Left lung (tissue), 10 donors: ENCODE measurements around the gene FKBP9. TPM values are rescaled to one million over a fixed set of nuclear protein-coding genes. Genes with fewer than 3 reads are reported as not detected.

ENCODE experiments used
- ATAC-seq: fragments of 200-7000 bp; cut with Tn5 transposase; one replicate; pipeline ENCODE4 v1.9.1; 2020; ENCODE audit warnings: moderate library complexity
- DNase-seq, 4 donors: peaks; one replicate each; pipeline ENCODE4 v3.0.0-alpha.2; 2013 to 2020
- H3K27ac ChIP-seq, 2 donors: fragments of 200-600 bp; sonication (generic) in 1 of 2; one replicate each; pipeline versions ENCODE4 v1.5.0 to v1.8.0; 2020 to 2021
- H3K27me3 ChIP-seq, 2 donors: fragments of 200-600 bp; sonication (generic) in 1 of 2; one replicate each; pipeline versions ENCODE4 v1.5.0 to v1.8.0; 2020 to 2021
- H3K36me3 ChIP-seq, 2 donors: fragments of 200-600 bp; sonication (generic) in 1 of 2; one replicate each; pipeline versions ENCODE4 v1.5.0 to v1.8.0; 2020 to 2021
- H3K4me1 ChIP-seq, 2 donors: fragments of 200-600 bp; one replicate each; pipeline ENCODE4 v1.8.0; 2021
- H3K4me3 ChIP-seq, 2 donors: fragments of 200-600 bp; sonication (generic) in 1 of 2; one replicate each; pipeline versions ENCODE4 v1.5.0 to v1.8.0; 2020 to 2021; ENCODE audit warnings: mild to moderate bottlenecking in 1 of 2
- H3K9me3 ChIP-seq, 2 donors: fragments of 200-600 bp; sonication (generic) in 1 of 2; one replicate each; pipeline versions ENCODE4 v1.5.0 to v1.8.0; 2020 to 2021
- CTCF ChIP-seq, 2 donors: fragments of 200-600 bp; sonication (generic) in 1 of 2; IDR thresholded peaks; one replicate each; pipeline versions ENCODE4 v1.5.0 to v1.8.0; 2021; ENCODE audit warnings: antibody characterized with exemption in 2 of 2
- intact Hi-C, 2 donors: fragments of 100-400 bp; cut with DNase I; formaldehyde crosslinking; loops; one replicate each; pipeline versions ENCODE4 v1.11.2 to v1.14.2; 2022
- polyA plus RNA-seq, 6 donors: library from polyadenylated mRNA; unstranded; fragments of 120-200 nt; gene quantifications; one replicate each; pipeline ENCODE4 v1.2.1, GENCODE V29; 2013; ENCODE audit not compliant: insufficient read length in 6 of 6
- total RNA-seq, 2 donors: library from RNA; stranded (reverse); fragmentation: NEBNext Ultra II Directional; extraction: Animal tissue kit (Norgen Biotek cat#: 25700); gene quantifications; one replicate each; pipeline ENCODE4 v1.2.1, GENCODE V29; 2021
- donor health status: DM: no; HTN: yes; CAD: no.
- donor health status: DM: no; HTN: no; CAD: no.

The FKBP9 gene
- total and polyA plus RNA-seq, 8 donors = 91.4 to 264 (median 205) TPM

- H3K4me1 ChIP-seq = peaks cover 8 to 72% of the 10 kb centered on the region in 2 donors
- H3K4me3 ChIP-seq = no peak overlapping the region
- ATAC-seq (no peak), DNase-seq (no peak)
- H3K27me3 ChIP-seq = no peaks in the 10 kb centered on the region
- no peaks in the 10 kb centered on the region for H3K36me3 ChIP-seq
- peak overlapping the region in 1 of 2 donors; percentile 92 for H3K27ac ChIP-seq
- H3K9me3 ChIP-seq = no peaks in the 10 kb centered on the region
- TF ChIP-seq CTCF (IDR thresholded peaks at IDR 0.05) = no peak
- intact Hi-C loops = no loop called here
Observed at GRCh38 chr7:33048704-33049103, 91.5 kb downstream of the FKBP9 start.

GRCh38 chr7:33050535-33051318 lies 93.5 kb downstream of the FKBP9 start:
- intact Hi-C loops = no loop called here
- Histone ChIP-seq H3K27me3 (no peaks in the 10 kb centered on the region), H3K36me3 (no peaks in the 10 kb centered on the region), H3K4me3 (peak overlapping the region in 1 of 2 donors; percentile 22), H3K27ac (peak overlapping the region; percentile 71 to 92), H3K4me1 (peaks cover 8 to 68% of the 10 kb centered on the region in 2 donors), H3K9me3 (no peaks in the 10 kb centered on the region)
- ATAC-seq (peak; percentile 89), DNase-seq (peak in 2 of 4 donors; percentile 57 to 74)
- TF ChIP-seq CTCF (IDR thresholded peaks at IDR 0.05) = peak; percentile 52 to 65

- Histone ChIP-seq H3K36me3 (no peaks in the 10 kb centered on the region), H3K9me3 (no peaks in the 10 kb centered on the region), H3K4me3 (no peak overlapping the region), H3K4me1 (peaks cover 8 to 56% of the 10 kb centered on the region in 2 donors), H3K27me3 (no peaks in the 10 kb centered on the region), H3K27ac (peak overlapping the region in 1 of 2 donors; percentile 51)
- intact Hi-C loops = no loop called here
- ATAC-seq (no peak), DNase-seq (no peak)
- TF ChIP-seq CTCF (IDR thresholded peaks at IDR 0.05) = no peak
Observed at GRCh38 chr7:33053721-33054120, 96.5 kb downstream of the FKBP9 start.

GRCh38 chr7:33054261-33054964 lies 97.2 kb downstream of the FKBP9 start:
- H3K4me3 ChIP-seq = no peak overlapping the region
- no peaks in the 10 kb centered on the region for H3K36me3 ChIP-seq
- intact Hi-C loops = no loop called here
- H3K4me1 ChIP-seq = peaks cover 8 to 57% of the 10 kb centered on the region in 2 donors
- DNase-seq (no peak), ATAC-seq (no peak)
- H3K27me3 ChIP-seq = no peaks in the 10 kb centered on the region
- H3K27ac ChIP-seq = peak overlapping the region in 1 of 2 donors; percentile 51
- no peak for TF ChIP-seq CTCF (IDR thresholded peaks at IDR 0.05)
- no peaks in the 10 kb centered on the region for H3K9me3 ChIP-seq

- no peak for DNase-seq
- Histone ChIP-seq H3K36me3 (no peaks in the 10 kb centered on the region), H3K27me3 (no peaks in the 10 kb centered on the region), H3K4me3 (no peak overlapping the region), H3K27ac (peak overlapping the region in 1 of 2 donors; percentile 51), H3K9me3 (no peaks in the 10 kb centered on the region), H3K4me1 (peaks cover 7 to 49% of the 10 kb centered on the region in 2 donors)
- ATAC-seq = no peak
- TF ChIP-seq CTCF (IDR thresholded peaks at IDR 0.05) = no peak
- intact Hi-C loops = no loop called here
Observed at GRCh38 chr7:33055158-33055557, 97.9 kb downstream of the FKBP9 start.
